ENCODE data around the gene DLX3. TPM values are rescaled to one million over a fixed set of nuclear protein-coding genes. Genes with fewer than 3 reads are reported as not detected.

DLX3 gene
- total and polyA plus RNA-seq, 2 donors: 0.09 to 1.1 TPM

GRCh38 chr17:50015146-50015545, 20.1 kb upstream of the DLX3 start:
- H3K36me3 ChIP-seq (ENCODE audit: control insufficient read depth in 2 of 2, insufficient read depth in 2 of 2, low read length in 1 of 2): no peaks in the 10 kb centered on the region
- WGBS: 87% methylated on average over 2 of the region's 2 CpGs
- no peak for DNase-seq (ENCODE audit: low read depth in 6 of 9, low spot score in 9 of 9)

GRCh38 chr17:50014471-50015088, 19.6 kb upstream of the DLX3 start:
- no peak for DNase-seq (ENCODE audit: low read depth in 6 of 9, low spot score in 9 of 9)

More at GRCh38 chr17:50015146-50015545, 20.1 kb upstream of the DLX3 start:
- peaks cover 1 to 4% of the 10 kb centered on the region in 2 donors for H3K9me3 ChIP-seq (ENCODE audit: control insufficient read depth in 2 of 2, insufficient read depth in 1 of 2, low read length in 1 of 2)
- peaks cover 0 to 2% of the 10 kb centered on the region in 2 donors for H3K27me3 ChIP-seq (ENCODE audit: control insufficient read depth in 2 of 2, insufficient read depth in 1 of 2, low read length in 1 of 2)
- H3K27ac ChIP-seq (ENCODE audit: low read depth in 1 of 2, low read length in 1 of 2): no peak overlapping the region
- no peak overlapping the region for H3K4me3 ChIP-seq (ENCODE audit: low read length in 2 of 2)
- no peaks in the 10 kb centered on the region for H3K4me1 ChIP-seq (ENCODE audit: control insufficient read depth in 2 of 2, insufficient read depth in 2 of 2, low read length in 2 of 2)

GRCh38 chr17:50013079-50013478, 18.1 kb upstream of the DLX3 start:
- H3K27ac ChIP-seq (ENCODE audit: low read depth in 1 of 2, low read length in 1 of 2): no peak overlapping the region
- 97% methylated on average over 2 of the region's 2 CpGs for WGBS
- no peaks in the 10 kb centered on the region for H3K4me1 ChIP-seq (ENCODE audit: control insufficient read depth in 2 of 2, insufficient read depth in 2 of 2, low read length in 2 of 2)
- peaks cover 1 to 4% of the 10 kb centered on the region in 2 donors for H3K9me3 ChIP-seq (ENCODE audit: control insufficient read depth in 2 of 2, insufficient read depth in 1 of 2, low read length in 1 of 2)
- DNase-seq (ENCODE audit: low read depth in 6 of 9, low spot score in 9 of 9): no peak
- no peak overlapping the region for H3K4me3 ChIP-seq (ENCODE audit: low read length in 2 of 2)
- no peaks in the 10 kb centered on the region for H3K36me3 ChIP-seq (ENCODE audit: control insufficient read depth in 2 of 2, insufficient read depth in 2 of 2, low read length in 1 of 2)
- peaks cover 0 to 3% of the 10 kb centered on the region in 2 donors for H3K27me3 ChIP-seq (ENCODE audit: control insufficient read depth in 2 of 2, insufficient read depth in 1 of 2, low read length in 1 of 2)

More at GRCh38 chr17:50014471-50015088, 19.6 kb upstream of the DLX3 start:
- H3K27me3 ChIP-seq (ENCODE audit: control insufficient read depth in 2 of 2, insufficient read depth in 1 of 2, low read length in 1 of 2): peaks cover 0 to 2% of the 10 kb centered on the region in 2 donors
- no peaks in the 10 kb centered on the region for H3K4me1 ChIP-seq (ENCODE audit: control insufficient read depth in 2 of 2, insufficient read depth in 2 of 2, low read length in 2 of 2)
- peaks cover 1 to 4% of the 10 kb centered on the region in 2 donors for H3K9me3 ChIP-seq (ENCODE audit: control insufficient read depth in 2 of 2, insufficient read depth in 1 of 2, low read length in 1 of 2)
- WGBS: 24% methylated on average over 1 of the region's 1 CpG
- no peak overlapping the region for H3K27ac ChIP-seq (ENCODE audit: low read depth in 1 of 2, low read length in 1 of 2)
- H3K36me3 ChIP-seq (ENCODE audit: control insufficient read depth in 2 of 2, insufficient read depth in 2 of 2, low read length in 1 of 2): no peaks in the 10 kb centered on the region
- no peak overlapping the region for H3K4me3 ChIP-seq (ENCODE audit: low read length in 2 of 2)

DNA sequence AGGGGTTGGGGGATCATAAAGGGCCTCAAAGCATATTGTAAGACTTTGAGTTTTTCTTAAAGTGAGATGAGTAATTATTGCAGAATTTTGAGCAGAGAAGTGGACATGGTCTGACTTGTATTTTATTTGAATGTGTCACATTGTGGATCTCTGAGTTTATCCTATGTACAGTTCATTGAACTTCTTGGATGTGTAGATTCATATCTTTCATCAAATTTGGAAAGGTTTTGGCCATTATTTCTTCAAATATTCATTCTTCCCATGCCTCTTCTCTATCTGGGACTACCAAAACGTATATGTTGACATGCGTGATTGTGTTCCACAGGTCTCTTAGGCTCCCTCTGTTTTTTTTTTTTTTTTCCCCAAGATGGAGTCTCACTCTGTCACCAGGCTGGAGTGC, 14.3 kb upstream of the DLX3 start:
- Histone ChIP-seq H3K36me3 (ENCODE audit: control insufficient read depth in 2 of 2, insufficient read depth in 2 of 2, low read length in 1 of 2) (no peaks in the 10 kb centered on the region), H3K9me3 (ENCODE audit: control insufficient read depth in 2 of 2, insufficient read depth in 1 of 2, low read length in 1 of 2) (peaks cover 1% of the 10 kb centered on the region in 2 donors), H3K27ac (ENCODE audit: low read depth in 1 of 2, low read length in 1 of 2) (no peak overlapping the region), H3K4me3 (ENCODE audit: low read length in 2 of 2) (no peak overlapping the region), H3K4me1 (ENCODE audit: control insufficient read depth in 2 of 2, insufficient read depth in 2 of 2, low read length in 2 of 2) (no peaks in the 10 kb centered on the region), H3K27me3 (ENCODE audit: control insufficient read depth in 2 of 2, insufficient read depth in 1 of 2, low read length in 1 of 2) (peaks cover 0 to 6% of the 10 kb centered on the region in 2 donors)
- DNase-seq (ENCODE audit: low read depth in 6 of 9, low spot score in 9 of 9): no peak
- WGBS: 91% methylated on average over 2 of the region's 2 CpGs

- WGBS: 91% methylated on average over 4 of the region's 4 CpGs
- Histone ChIP-seq H3K9me3 (ENCODE audit: control insufficient read depth in 2 of 2, insufficient read depth in 1 of 2, low read length in 1 of 2) (no peaks in the 10 kb centered on the region), H3K27ac (ENCODE audit: low read depth in 1 of 2, low read length in 1 of 2) (no peak overlapping the region), H3K27me3 (ENCODE audit: control insufficient read depth in 2 of 2, insufficient read depth in 1 of 2, low read length in 1 of 2) (peaks cover 5 to 38% of the 10 kb centered on the region in 2 donors), H3K4me3 (ENCODE audit: low read length in 2 of 2) (no peak overlapping the region), H3K4me1 (ENCODE audit: control insufficient read depth in 2 of 2, insufficient read depth in 2 of 2, low read length in 2 of 2) (no peaks in the 10 kb centered on the region), H3K36me3 (ENCODE audit: control insufficient read depth in 2 of 2, insufficient read depth in 2 of 2, low read length in 1 of 2) (no peaks in the 10 kb centered on the region)
- DNase-seq (ENCODE audit: low read depth in 6 of 9, low spot score in 9 of 9): no peak
Measured at GRCh38 chr17:50003911-50004310, 8.9 kb upstream of the DLX3 start.

GRCh38 chr17:49998836-49999511, 4.0 kb upstream of the DLX3 start:
- Histone ChIP-seq H3K4me3 (ENCODE audit: low read length in 2 of 2) (no peak overlapping the region), H3K4me1 (ENCODE audit: control insufficient read depth in 2 of 2, insufficient read depth in 2 of 2, low read length in 2 of 2) (peaks cover 3 to 14% of the 10 kb centered on the region in 2 donors), H3K36me3 (ENCODE audit: control insufficient read depth in 2 of 2, insufficient read depth in 2 of 2, low read length in 1 of 2) (no peaks in the 10 kb centered on the region), H3K27ac (ENCODE audit: low read depth in 1 of 2, low read length in 1 of 2) (no peak overlapping the region), H3K27me3 (ENCODE audit: control insufficient read depth in 2 of 2, insufficient read depth in 1 of 2, low read length in 1 of 2) (peaks cover 38 to 82% of the 10 kb centered on the region in 2 donors), H3K9me3 (ENCODE audit: control insufficient read depth in 2 of 2, insufficient read depth in 1 of 2, low read length in 1 of 2) (peaks cover 4 to 18% of the 10 kb centered on the region in 2 donors)
- WGBS: 69% methylated on average over 11 of the region's 11 CpGs
- DNase-seq (ENCODE audit: low read depth in 6 of 9, low spot score in 9 of 9): no peak

DNA sequence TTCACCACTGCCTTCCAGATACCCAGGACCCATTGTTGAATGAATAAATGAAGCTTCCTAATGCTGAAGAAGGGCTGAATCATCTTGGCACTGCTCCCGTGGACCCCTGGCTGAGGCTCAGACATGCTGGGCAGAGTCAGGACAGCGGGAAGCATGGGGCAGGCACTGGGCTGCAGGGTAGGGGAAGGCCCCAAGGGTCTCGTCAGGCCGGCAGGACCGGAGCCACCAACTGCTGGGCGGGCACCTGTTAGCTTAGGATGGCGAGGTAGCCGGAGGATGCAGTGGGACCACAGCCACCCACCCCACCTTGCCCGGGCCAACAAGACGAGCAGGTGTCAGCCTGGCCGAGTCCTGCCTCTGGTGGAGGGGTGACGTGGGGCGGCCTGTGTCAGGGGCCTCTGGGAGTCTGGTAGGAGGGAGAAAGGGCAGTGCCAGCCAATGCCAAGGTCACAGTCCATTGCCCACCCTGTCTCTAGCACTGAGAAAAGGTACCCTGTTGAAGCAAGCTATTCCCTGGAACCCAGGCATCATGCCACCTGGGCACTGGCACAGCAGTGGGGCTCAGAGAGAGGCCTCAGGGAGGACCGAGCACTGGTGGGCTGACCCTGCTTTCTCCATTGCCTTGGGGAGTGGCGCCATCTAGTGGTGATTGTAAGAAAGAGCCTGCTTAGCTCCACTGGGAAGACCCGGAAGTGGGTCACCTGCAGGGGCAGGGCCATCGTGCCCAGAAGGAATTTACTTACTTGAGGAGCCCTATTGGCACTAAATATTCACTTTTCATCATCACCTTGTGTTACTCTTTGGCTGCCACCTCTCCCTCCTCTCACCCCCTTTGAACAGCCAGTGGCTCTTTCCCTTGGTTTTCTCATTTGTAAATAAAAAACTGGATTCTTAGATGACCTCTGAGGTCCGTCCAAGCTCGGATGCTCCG, 3.0 kb upstream of the DLX3 start:
- H3K27me3 ChIP-seq (ENCODE audit: control insufficient read depth in 2 of 2, insufficient read depth in 1 of 2, low read length in 1 of 2): peaks cover 46 to 88% of the 10 kb centered on the region in 2 donors
- WGBS: 53% methylated on average over 20 of the region's 20 CpGs
- peaks cover 3 to 18% of the 10 kb centered on the region in 2 donors for H3K4me1 ChIP-seq (ENCODE audit: control insufficient read depth in 2 of 2, insufficient read depth in 2 of 2, low read length in 2 of 2)
- H3K27ac ChIP-seq (ENCODE audit: low read depth in 1 of 2, low read length in 1 of 2): no peak overlapping the region
- no peak overlapping the region for H3K4me3 ChIP-seq (ENCODE audit: low read length in 2 of 2)
- peak; percentile 55 to 90 (median 77) for DNase-seq (ENCODE audit: low read depth in 6 of 9, low spot score in 9 of 9)
- H3K9me3 ChIP-seq (ENCODE audit: control insufficient read depth in 2 of 2, insufficient read depth in 1 of 2, low read length in 1 of 2): peaks cover 4 to 19% of the 10 kb centered on the region in 2 donors
- H3K36me3 ChIP-seq (ENCODE audit: control insufficient read depth in 2 of 2, insufficient read depth in 2 of 2, low read length in 1 of 2): no peaks in the 10 kb centered on the region

- 45% methylated on average over 6 of the region's 6 CpGs for WGBS
- H3K4me1 ChIP-seq (ENCODE audit: control insufficient read depth in 2 of 2, insufficient read depth in 2 of 2, low read length in 2 of 2): peaks cover 3 to 19% of the 10 kb centered on the region in 2 donors
- DNase-seq (ENCODE audit: low read depth in 6 of 9, low spot score in 9 of 9): no peak
- H3K27me3 ChIP-seq (ENCODE audit: control insufficient read depth in 2 of 2, insufficient read depth in 1 of 2, low read length in 1 of 2): peaks cover 54 to 95% of the 10 kb centered on the region in 2 donors
- no peak overlapping the region for H3K27ac ChIP-seq (ENCODE audit: low read depth in 1 of 2, low read length in 1 of 2)
- peaks cover 4 to 24% of the 10 kb centered on the region in 2 donors for H3K9me3 ChIP-seq (ENCODE audit: control insufficient read depth in 2 of 2, insufficient read depth in 1 of 2, low read length in 1 of 2)
- H3K4me3 ChIP-seq (ENCODE audit: low read length in 2 of 2): no peak overlapping the region
- no peaks in the 10 kb centered on the region for H3K36me3 ChIP-seq (ENCODE audit: control insufficient read depth in 2 of 2, insufficient read depth in 2 of 2, low read length in 1 of 2)
Measured at GRCh38 chr17:49997301-49997650, 2.3 kb upstream of the DLX3 start.
